ENCODE data around the gene METTL24.

The METTL24 gene

GRCh38 chr6:110318971-110319370 is 39.2 kb downstream of the METTL24 start (continued):
- TF ChIP-seq, protein P1, sequence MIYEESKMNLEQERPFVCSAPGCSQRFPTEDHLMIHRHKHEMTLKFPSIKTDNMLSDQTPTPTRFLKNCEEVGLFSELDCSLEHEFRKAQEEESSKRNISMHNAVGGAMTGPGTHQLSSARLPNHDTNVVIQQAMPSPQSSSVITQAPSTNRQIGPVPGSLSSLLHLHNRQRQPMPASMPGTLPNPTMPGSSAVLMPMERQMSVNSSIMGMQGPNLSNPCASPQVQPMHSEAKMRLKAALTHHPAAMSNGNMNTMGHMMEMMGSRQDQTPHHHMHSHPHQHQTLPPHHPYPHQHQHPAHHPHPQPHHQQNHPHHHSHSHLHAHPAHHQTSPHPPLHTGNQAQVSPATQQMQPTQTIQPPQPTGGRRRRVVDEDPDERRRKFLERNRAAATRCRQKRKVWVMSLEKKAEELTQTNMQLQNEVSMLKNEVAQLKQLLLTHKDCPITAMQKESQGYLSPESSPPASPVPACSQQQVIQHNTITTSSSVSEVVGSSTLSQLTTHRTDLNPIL (CRISPR knock-in tag; IDR thresholded peaks at IDR 0.05; ENCODE audit: low read depth): no peak
- TF ChIP-seq ARNTL (CRISPR knock-in tag; IDR thresholded peaks at IDR 0.05; ENCODE audit: borderline replicate concordance, low read depth): no peak
- TF ChIP-seq ISL1 (CRISPR knock-in tag; IDR thresholded peaks at IDR 0.05): no peak

- ATAC-seq: no peak
- TF ChIP-seq, protein P2, sequence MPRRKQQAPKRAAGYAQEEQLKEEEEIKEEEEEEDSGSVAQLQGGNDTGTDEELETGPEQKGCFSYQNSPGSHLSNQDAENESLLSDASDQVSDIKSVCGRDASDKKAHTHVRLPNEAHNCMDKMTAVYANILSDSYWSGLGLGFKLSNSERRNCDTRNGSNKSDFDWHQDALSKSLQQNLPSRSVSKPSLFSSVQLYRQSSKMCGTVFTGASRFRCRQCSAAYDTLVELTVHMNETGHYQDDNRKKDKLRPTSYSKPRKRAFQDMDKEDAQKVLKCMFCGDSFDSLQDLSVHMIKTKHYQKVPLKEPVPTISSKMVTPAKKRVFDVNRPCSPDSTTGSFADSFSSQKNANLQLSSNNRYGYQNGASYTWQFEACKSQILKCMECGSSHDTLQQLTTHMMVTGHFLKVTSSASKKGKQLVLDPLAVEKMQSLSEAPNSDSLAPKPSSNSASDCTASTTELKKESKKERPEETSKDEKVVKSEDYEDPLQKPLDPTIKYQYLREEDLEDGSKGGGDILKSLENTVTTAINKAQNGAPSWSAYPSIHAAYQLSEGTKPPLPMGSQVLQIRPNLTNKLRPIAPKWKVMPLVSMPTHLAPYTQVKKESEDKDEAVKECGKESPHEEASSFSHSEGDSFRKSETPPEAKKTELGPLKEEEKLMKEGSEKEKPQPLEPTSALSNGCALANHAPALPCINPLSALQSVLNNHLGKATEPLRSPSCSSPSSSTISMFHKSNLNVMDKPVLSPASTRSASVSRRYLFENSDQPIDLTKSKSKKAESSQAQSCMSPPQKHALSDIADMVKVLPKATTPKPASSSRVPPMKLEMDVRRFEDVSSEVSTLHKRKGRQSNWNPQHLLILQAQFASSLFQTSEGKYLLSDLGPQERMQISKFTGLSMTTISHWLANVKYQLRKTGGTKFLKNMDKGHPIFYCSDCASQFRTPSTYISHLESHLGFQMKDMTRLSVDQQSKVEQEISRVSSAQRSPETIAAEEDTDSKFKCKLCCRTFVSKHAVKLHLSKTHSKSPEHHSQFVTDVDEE (CRISPR knock-in tag; IDR thresholded peaks at IDR 0.05): no peak
- TF ChIP-seq PATZ1 (CRISPR knock-in tag; IDR thresholded peaks at IDR 0.05; ENCODE audit: borderline replicate concordance): no peak
- TF ChIP-seq OSR1 (CRISPR knock-in tag; IDR thresholded peaks at IDR 0.05): no peak
These were observed 40.5 kb downstream of the METTL24 start for GRCh38 chr6:110317646-110318045.

- no peak for TF ChIP-seq ZNF8 (CRISPR knock-in tag; IDR thresholded peaks at IDR 0.05)
- TF ChIP-seq, protein P3, sequence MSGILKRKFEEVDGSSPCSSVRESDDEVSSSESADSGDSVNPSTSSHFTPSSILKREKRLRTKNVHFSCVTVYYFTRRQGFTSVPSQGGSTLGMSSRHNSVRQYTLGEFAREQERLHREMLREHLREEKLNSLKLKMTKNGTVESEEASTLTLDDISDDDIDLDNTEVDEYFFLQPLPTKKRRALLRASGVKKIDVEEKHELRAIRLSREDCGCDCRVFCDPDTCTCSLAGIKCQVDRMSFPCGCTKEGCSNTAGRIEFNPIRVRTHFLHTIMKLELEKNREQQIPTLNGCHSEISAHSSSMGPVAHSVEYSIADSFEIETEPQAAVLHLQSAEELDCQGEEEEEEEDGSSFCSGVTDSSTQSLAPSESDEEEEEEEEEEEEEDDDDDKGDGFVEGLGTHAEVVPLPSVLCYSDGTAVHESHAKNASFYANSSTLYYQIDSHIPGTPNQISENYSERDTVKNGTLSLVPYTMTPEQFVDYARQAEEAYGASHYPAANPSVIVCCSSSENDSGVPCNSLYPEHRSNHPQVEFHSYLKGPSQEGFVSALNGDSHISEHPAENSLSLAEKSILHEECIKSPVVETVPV (CRISPR knock-in tag; IDR thresholded peaks at IDR 0.05): no peak
- TF ChIP-seq TOX (CRISPR knock-in tag; IDR thresholded peaks at IDR 0.05; ENCODE audit: borderline replicate concordance): no peak
- no peak for TF ChIP-seq ZFP3 (CRISPR knock-in tag; IDR thresholded peaks at IDR 0.05)
- no peak for TF ChIP-seq PPARA (CRISPR knock-in tag; IDR thresholded peaks at IDR 0.05; ENCODE audit: borderline replicate concordance)
- TF ChIP-seq POU6F1 (CRISPR knock-in tag; IDR thresholded peaks at IDR 0.05; ENCODE audit: borderline replicate concordance, low read depth): no peak
- TF ChIP-seq ESRRG (CRISPR knock-in tag; IDR thresholded peaks at IDR 0.05): no peak
- TF ChIP-seq RARB (CRISPR knock-in tag; IDR thresholded peaks at IDR 0.05): no peak
- TF ChIP-seq, protein P2 (CRISPR knock-in tag; IDR thresholded peaks at IDR 0.05): no peak
- no peak for TF ChIP-seq PATZ1 (CRISPR knock-in tag; IDR thresholded peaks at IDR 0.05; ENCODE audit: borderline replicate concordance)
- no peak for TF ChIP-seq ARNTL (CRISPR knock-in tag; IDR thresholded peaks at IDR 0.05; ENCODE audit: borderline replicate concordance, low read depth)
- no peak for TF ChIP-seq ZC3H10 (CRISPR knock-in tag; IDR thresholded peaks at IDR 0.05)
- no peak for TF ChIP-seq ZNF565 (CRISPR knock-in tag; conservative IDR thresholded peaks at IDR 0.05; ENCODE audit: low read depth)
- no peak for TF ChIP-seq ISL1 (CRISPR knock-in tag; IDR thresholded peaks at IDR 0.05)
- no peak for ATAC-seq
These were observed 41.0 kb downstream of the METTL24 start for GRCh38 chr6:110317189-110317588.

Data from SK-N-SH treated with all-trans-retinoic acid at 6 μM for 48 hours (cell line).